HG03025 (cell line): ENCODE measurements around the gene PGAM5.

Experiments
- ATAC-seq: cut with Tn5 transposase; IDR thresholded peaks from one replicate; pipeline ENCODE4 v1.9.1; 2021; ENCODE audit warnings: mild to moderate bottlenecking, moderate library complexity; ENCODE audit not compliant: unreplicated experiment, low FRiP score

Gene PGAM5

DNA sequence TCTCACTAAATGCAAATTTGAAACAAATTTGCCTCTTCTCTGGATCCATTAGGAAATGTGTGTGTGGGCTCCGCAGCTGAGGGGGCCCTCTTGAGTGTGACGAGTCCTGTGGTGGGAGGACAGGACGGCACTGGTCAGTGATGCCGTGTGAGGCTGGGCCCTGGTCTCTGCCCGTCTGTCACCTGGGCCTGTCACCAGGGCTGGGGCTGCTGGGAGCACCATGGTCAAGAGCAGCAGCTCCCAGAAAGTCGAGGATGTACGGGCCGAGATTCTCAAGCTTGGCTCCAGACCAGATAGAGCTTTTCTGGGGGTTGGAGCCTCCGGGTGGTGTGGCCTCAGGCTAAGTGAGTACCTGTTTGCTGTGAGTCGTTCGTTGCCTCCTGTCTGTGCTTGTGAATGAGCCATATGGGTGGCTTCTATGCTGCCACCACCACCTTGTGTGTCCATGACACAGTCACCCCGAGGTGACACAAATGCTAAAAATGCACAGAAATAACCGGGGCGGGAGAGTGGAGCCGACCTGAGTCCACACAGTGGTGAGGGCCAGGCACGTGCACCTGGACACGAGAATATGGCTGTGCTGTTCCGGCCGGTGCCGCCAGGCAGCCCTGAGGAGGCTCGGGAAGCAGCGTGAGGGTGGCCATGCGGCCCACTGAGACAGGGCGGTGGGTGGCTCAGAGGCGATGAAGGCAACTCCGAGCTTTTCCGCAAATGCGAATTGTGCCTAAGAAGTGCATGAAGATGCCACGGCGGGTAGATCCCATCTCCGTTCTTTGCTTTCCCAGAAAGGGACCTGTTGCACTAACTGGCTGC, 8.7 kb downstream of the PGAM5 start:
- no peak for ATAC-seq

DNA sequence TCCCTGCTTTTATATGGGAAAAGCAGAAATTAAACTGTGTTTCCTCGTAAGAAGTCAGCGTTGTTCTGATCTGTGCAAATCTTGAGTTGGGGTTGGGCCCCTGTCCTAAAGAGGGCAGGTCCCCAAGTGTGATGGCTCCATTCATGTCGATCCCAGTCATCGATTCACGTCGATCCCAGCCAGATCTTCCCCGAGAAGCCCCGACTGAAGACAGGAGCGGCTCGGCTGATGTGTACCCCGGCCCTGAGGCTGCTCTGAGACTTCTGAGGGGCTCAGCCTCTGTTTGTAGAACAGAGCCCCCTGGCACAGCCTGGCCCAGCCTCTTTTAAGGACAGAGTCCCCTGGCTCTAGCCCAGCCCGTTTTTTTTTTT, 9.3 kb downstream of the PGAM5 start:
- no peak for ATAC-seq

- no peak for ATAC-seq
Observed at GRCh38 chr12:132720606-132721345, 10.1 kb downstream of the PGAM5 start.

DNA sequence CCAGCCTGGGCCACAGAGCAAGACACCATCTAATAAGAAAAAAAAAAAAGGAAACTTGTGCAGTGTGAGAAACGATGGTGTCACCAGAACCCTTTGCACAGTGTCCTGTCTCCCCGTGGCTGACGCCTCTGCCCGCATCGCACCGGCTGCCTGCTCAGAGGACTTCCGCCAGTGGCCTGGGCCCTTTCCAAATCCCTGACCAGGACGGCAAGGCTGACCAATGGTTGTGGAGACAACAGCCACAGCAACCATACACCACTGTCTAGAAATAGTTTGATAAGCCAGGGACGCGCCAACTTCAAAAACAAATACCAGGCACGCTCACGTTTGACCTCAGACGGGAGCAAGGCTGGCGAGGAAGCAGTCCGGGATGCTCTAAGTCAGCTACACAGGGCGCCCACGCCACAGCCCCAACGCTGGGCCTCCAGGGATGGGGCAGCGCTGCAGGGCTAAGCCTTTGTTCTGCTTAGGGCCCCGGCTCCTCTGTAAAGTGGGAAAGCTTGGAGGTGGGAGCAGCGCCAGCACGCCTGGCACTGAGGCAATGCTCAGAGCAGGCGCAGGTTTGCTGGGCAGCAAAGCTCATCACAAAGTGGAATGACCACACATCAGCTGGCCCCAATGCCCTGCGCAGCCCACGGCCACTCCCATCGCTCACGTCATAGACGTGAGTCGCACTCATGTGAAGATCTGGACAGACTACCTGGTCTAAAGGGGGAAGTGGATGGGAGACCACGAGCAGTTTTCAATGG, 12.5 kb downstream of the PGAM5 start:
- ATAC-seq, result no peak

- ATAC-seq, result no peak
Observed at GRCh38 chr12:132723764-132724140, 13.1 kb downstream of the PGAM5 start.

DNA sequence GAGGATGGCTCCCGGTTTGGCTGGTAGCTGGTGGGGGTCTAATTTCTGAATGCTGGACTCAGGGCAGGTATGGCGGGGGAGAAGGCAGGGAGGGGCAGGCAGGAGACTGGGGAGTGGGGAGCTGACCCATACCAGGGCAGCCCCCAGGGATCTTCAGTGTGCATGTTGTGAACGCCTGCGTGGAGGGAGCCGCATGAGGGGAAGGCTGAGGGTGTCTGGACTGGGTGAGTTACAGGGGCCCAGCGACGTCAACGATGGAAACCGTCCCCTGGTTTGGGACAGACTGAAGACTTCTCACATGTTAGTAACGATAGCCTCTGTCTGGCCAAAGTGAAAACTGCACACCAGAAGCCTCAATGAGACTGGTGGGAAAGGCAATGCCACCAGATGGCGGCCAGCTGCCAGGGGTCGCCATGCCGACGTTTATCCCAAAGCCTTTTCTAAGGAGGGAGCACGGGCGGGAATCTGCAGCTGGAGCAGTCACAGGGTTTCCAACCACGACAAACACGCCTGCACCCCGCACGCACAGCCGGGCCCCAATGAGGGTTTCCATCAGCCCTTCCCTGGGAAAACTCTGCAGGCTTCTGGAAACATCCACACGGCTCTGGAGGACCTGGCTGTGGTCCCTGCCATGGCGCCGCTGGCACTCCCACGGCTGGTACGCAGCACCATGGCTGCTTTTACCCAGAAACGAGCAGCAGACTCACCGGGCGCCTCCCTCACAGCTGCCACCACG, 14.0 kb downstream of the PGAM5 start:
- ATAC-seq, result no peak

DNA sequence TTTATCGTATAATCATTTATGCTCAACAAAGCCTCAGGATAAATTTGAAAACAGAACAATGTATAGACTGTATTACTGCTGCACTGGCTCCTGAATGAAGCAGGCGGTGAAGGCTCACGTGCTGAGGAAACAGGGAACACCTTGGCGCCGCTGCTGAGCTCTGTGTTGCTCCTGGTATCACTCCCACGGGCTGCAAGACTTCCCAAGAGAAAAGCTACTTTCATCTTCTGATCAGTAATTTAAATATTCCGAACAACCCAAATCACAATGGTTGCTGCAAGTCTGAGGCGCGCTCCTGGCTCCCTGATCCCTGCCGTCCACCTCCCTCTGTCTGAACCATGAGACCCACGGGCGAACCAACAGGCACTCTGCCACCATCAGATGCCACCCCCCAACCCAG, 15.7 kb downstream of the PGAM5 start:
- no peak for ATAC-seq

DNA sequence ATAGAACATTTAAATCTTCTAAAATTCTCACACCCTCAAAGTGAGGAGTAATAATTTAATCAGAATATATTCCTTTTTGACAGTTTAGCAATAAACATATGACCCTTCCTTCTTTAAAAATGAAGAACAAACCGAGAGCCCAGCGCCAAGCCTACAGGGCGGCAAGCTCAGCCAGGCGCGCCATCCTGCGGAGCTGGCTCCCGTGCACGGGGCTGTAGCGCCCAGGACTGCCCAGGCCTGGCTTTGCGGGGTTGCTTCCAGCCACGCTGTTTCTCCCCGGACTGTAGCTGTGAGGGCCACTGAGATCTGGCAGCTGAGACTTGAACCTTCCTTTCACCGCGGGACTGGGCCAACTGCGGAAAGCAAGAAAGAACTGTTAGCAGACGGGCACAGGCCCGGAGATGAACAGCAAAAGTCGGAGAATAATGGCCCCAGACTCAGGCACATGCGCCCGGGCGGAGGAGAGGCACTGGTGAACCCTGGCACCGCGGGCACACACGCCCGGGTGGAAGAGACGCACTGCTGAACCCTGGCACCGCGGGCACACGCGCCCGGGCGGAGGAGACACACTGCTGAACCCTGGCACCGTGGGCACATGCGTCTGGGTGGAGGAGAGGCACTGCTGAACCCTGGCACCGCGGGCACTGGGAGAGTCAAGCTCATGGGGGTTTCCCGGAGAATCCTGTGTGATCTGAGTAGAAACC, 16.6 kb downstream of the PGAM5 start:
- ATAC-seq, result no peak

GRCh38 chr12:132728502-132728901, 17.9 kb downstream of the PGAM5 start:
- ATAC-seq, result no peak

GRCh38 chr12:132729541-132730320, 19.1 kb downstream of the PGAM5 start:
- no peak for ATAC-seq

DNA sequence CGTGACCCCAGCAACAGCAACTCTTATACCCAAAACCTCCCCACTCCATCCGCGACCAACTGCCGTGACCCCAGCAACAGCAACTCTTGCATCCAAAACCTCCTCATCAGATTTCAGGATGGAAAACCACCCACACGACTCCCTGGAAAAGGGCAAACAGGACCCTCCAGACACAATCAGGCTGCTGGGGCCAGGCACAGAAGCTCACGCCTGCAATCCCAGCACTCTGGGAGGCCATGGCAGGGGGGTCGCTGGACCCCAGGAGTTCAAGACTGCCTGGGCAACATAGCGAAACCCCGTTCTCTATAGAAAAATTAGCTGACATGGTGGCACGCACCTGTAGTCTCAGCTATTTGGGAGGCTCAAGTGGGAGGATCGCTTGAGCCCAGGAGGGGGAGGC, 19.7 kb downstream of the PGAM5 start:
- ATAC-seq, result no peak

- ATAC-seq, result no peak
Observed at GRCh38 chr12:132731574-132731973, 20.9 kb downstream of the PGAM5 start.

- no peak for ATAC-seq
Observed at GRCh38 chr12:132734206-132734605, 23.6 kb downstream of the PGAM5 start.

DNA sequence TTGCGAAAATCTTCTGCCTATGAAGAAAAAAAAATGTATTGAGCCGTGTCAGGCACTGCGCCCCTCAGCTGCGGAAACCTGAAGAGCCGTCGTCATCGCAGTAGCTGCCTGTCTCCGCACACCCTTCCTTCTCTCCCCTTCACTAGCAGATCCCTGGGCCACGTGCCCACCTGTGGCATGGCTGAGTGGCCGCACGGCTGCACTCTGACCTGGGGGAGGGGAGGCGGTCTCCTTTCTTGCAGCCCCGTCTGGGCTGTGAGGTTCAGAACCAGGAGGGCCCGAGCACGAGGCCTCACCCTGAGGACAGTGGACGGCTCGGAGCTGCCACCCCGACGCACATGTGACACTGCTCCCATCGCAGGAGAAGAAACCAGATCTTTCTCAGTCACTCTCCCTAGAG, 24.9 kb downstream of the PGAM5 start:
- ATAC-seq, result no peak

- no peak for ATAC-seq
Observed at GRCh38 chr12:132736378-132736777, 25.7 kb downstream of the PGAM5 start.

GRCh38 chr12:132736913-132737312, 26.3 kb downstream of the PGAM5 start:
- no peak for ATAC-seq

- no peak for ATAC-seq
Observed at GRCh38 chr12:132739600-132740312, 29.1 kb downstream of the PGAM5 start.

- no peak for ATAC-seq
Observed at GRCh38 chr12:132740313-132740646, 29.6 kb downstream of the PGAM5 start.

DNA sequence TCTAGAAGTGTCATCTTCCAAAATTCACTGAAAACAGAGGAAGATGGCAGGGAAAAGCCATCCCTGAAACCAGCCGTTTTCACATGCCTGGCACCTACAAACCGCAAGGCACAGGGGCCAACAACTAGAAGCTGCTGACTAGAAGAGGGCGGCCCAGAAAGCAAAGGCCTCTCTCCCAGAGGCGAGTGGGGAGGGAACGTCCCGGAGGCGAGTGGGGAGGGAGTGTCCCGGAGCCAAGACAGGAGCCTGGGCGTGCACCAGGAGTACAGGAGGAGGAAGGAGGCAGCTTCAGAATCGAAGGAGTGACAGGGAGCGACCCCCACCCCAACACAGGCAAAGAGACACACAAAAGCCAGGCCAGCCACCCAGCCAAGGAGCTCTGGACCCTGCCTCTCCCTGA, 30.0 kb downstream of the PGAM5 start:
- no peak for ATAC-seq
